22Rv1 (cell line): ENCODE data around the gene HOXB2.

ENCODE experiments used
- CTCF ChIP-seq: fragments of 450-650 bp; IDR thresholded peaks from 2 replicates; pipeline ENCODE4 v1.5.1; 2017; ENCODE audit warnings: mild to moderate bottlenecking
- ZFX ChIP-seq: fragments of 450-650 bp; IDR thresholded peaks from 2 replicates; pipeline ENCODE4 v1.6.1; 2017; ENCODE audit warnings: antibody characterized with exemption, borderline replicate concordance

- no peak for TF ChIP-seq CTCF
- no peak for TF ChIP-seq ZFX
These were observed 30.2 kb upstream of the HOXB2 start for GRCh38 chr17:48575066-48575582.
